GM21737 (cell line): ENCODE data around the gene BSND.

Experiments used
- ATAC-seq: cut with Tn5 transposase; IDR thresholded peaks from one replicate; pipeline ENCODE4 v1.9.1; 2021; ENCODE audit warnings: mild to moderate bottlenecking, moderate library complexity; ENCODE audit not compliant: unreplicated experiment

BSND gene

DNA sequence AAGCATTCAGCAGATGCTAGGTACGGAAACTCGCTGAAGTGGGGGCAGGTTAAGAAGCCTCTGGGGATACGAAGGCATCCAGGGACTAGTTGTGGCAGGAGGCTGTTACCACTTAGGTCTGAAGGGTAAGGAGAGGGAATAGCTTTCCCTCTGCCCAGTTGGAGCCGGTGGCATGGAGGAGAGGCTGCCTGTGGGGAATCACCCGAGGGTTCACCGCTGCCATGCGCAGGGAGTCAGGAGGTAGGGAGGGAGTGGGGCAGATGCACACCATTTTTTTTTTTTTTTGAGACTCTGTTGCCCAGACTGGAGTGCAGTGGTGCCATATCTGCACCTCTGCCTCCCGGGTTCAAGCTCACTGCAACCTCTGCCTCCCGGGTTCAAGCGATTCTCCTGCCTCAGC lies 46.7 kb downstream of the BSND start:
- ATAC-seq, result no peak

DNA sequence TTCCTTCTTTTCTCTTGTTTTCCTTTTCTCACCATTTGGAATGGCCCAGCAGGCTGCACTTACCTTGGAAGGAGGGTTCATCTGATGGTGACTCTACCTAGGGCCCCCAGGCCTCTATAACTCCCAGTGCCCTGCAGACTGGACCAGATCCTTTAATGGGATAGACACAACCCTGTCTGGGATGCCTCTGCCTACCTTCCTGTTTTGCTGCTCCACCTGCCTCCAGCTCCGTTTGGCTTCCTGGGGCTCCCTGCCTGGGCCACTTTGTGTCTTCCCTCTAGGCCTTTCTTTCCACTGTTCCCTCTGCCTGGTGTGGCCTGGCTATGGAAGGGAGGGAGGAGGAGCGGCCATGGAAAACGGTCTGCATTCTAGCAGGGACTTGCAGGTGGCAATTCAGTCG lies 48.1 kb downstream of the BSND start:
- ATAC-seq, result no peak

DNA sequence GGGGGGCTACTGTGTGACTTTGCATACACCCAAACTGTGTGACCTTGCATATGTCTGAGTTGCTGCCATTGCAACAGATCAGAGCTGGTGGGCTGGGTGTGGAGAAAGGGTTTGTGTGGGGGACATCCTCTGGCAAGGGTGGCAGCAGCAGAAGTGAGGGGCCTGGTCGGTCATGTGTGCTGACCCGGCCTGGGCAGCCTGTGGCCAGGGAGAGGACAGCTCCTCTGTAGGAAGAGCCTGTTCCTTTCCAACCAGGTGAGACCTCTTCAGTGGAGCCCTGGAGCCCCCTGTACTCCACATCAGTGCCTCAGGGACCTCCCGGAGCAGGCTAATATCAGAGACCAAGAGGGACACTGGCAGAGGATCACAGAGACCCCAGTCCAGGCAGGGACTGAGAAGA lies 48.9 kb downstream of the BSND start:
- ATAC-seq, result no peak

DNA sequence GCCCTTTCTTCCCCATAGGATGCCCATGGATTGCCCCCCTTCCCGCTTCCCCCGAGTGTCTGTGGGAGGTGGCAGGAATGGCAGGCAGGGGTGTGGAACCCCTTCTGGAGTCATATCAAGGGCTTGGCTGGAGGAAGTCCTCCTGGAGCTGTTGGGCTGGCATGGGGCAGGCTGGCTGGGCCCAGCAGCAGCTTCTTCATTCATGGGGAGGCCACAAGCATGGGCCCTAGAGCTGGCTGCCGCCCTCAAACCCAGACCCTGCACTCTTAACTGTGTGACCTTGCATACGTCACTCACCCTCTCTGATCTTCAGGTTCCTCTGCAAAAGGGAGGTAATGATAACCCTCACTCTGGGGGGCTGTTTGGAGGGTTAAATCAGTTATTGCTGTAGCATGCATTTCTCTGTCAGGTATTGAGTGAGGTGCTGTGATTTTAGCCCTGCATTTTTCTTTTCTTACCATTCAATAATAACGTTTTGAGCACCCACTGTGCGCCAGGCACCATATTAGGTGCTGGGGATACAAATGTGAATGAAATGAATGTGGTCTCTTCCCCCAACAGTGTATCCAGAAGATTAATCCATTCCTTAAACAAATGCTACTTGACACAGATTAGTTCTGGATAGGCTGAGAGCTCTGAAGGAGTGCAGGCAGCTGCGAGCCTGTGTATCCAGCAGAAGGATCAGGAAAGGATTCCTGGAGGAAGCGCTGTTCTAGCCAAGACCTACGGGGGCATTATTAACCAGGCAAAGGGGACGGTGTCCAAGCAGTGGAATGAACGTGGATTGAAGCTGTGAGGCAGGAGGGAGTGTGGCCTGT lies 49.9 kb downstream of the BSND start:
- ATAC-seq, result no peak

DNA sequence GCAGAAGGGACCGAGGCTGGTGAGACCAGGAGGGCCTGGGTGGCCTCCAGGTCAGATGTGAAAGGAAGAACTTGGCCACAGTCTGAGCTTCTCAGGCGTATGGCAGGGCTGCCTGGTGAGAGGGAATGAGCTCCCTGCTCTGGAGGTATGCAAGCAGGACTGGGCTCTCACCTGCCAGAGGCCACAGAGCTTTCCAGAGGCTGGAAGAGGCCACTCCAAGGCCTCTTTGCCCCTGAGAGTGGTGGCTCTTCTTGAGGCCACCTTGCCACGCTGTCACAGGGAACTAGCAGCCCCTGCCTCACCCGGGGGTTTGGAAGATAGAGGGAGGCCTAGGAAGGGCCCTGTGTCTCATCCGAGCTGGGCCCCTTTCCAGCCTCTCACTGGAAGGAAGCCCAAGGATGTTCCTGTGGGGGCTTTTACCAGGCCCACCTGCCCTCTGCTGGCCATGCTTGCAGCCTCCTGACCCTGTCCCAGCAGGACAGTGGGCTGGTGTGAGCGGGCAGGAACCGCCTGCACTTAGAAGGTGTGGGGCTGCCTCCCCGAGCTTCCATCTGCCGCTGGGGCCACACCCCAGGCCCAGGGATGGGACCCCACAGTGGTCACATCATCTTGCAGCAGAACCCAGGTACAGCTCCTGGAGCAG lies 50.7 kb downstream of the BSND start:
- no peak for ATAC-seq

DNA sequence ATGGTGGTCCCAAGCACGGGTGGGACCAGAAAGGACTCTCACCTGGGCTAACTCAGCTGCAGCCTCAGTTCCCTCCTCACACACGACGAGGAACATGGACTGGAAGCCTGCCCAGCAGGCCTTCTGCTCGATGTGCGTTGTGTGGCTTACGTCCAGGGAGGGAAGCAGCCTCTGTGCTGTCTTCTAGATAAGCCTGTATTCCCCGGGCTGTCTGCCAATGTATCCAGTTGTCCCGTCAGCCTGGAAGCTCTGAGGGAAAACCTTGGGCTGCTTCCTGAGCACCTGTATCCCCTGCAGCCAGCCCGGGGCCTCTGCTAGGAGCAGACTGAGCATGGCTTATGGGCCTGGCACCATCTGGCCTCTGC lies 51.2 kb downstream of the BSND start:
- ATAC-seq, result no peak

DNA sequence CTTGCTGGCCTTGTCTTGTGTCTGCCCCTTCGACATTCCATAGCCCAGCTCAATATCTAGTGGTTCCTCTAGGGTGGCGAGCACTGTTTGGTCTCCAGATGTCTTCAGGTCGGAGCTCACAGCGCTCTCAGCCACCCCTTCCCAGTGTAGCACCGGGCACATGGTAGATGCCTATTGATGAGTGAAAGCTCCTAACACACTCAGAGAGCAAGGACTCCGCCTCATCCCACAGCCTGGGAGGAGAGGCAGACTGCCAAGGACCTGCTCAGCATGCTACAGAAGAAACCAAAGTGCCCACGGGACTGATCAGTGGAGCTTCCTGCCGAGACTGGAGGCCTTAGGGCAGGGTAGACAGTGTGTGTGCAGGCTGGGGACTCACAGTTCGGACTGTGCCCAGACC lies 51.5 kb downstream of the BSND start:
- no peak for ATAC-seq

DNA sequence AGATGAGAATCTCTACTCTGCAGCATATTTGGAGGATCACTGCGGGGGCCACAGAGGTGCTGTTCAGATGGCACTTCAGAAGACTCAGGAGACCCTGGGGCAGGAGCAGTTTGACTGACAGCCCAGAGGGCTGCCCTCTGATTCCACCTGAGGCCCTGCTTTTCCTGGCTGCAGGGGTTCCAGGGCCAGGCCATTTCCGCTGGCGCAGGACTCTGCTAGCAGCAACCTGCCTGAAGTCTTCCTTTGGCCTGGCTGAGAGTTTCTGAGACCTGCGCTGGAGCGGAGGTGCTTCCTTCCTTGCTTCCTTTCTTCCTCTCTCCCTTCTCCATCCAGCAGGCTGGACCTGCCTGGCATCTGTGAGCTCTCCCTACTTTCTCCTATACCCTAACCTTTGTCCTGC lies 52.4 kb downstream of the BSND start:
- no peak for ATAC-seq

DNA sequence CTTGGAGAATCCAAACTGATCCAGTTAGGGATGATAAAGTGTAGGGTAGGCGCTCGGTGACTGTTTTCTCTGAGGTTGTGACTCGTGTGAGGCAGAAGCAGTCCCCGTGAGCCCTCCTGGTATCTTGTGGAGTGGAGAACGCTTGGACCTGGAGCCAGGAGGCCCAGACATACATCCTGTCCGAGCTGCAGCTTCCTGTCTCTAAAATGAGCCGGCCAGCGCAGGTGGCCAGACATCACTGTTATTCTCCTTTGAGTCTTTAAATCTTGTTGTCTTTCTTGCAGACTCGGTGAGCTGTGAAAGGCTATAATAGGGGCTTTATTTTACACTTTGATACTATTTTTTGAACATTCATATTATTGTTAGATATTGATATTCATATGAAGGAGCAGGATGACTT lies 52.9 kb downstream of the BSND start:
- ATAC-seq, result no peak

DNA sequence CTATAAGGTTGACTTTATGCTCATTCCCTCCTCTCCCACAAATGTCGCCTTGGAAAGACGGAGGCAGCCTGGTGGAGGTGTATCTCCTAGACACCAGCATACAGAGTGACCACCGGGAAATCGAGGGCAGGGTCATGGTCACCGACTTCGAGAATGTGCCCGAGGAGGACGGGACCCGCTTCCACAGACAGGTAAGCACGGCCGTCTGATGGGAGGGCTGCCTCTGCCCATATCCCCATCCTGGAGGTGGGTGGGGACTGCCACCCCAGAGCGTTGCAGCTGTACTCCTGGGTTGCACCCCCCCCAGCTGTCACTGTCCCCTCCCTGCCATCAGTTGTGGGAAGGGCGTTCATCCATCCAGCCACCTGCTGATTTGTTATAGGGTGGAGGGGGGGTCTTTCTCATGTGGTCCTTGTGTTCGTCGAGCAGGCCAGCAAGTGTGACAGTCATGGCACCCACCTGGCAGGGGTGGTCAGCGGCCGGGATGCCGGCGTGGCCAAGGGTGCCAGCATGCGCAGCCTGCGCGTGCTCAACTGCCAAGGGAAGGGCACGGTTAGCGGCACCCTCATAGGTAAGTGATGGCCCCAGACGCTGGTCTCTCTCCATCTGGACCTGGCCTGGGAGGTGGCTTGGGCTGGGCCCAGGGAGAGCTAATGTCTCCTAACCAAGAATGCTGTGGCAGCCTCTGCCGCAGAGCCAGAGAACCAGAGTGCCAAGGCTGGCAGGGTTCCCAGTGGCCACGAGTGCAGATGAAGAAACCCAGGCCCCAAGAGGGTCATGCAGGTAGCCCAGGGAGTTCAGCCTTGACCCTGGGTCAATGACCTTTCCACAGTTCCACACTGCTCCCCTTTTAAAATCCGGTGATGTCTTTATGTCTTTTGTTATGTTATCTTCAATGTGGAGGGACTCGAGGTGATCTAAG lies 53.7 kb downstream of the BSND start:
- no peak for ATAC-seq

DNA sequence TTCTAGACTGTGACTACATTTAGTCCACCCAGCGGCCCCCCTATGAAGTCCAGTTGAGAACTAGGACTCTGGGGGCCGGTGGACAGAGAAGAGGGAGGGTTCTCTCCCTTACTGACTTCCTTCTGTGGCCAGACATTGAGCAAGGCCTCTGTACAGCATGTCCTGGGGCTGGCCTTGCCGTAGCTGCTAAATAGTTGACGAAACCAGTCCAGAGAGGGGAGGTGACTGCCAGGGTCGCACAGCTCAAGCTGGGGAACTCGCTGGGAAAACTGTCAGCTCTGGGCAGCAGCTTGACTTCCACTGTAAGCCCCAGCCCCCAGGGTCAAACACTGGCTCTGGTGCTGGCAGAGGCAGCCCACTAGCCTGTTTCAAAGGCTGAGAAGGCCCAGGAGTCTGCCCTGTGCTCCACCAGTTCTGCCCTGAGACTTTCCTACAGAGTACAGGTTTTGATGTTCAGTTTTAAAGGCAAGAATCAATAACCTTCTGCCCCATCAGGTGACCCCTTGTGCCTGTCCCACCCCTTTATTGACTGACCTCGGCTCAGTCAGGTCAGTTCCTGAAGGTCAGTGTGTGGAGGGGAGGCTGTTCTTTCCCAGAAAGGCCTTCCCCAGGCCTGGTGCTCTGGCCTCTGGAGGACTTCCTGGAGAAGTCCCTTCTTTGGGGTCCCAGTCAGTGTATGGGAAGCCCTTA lies 54.7 kb downstream of the BSND start:
- ATAC-seq, result no peak

DNA sequence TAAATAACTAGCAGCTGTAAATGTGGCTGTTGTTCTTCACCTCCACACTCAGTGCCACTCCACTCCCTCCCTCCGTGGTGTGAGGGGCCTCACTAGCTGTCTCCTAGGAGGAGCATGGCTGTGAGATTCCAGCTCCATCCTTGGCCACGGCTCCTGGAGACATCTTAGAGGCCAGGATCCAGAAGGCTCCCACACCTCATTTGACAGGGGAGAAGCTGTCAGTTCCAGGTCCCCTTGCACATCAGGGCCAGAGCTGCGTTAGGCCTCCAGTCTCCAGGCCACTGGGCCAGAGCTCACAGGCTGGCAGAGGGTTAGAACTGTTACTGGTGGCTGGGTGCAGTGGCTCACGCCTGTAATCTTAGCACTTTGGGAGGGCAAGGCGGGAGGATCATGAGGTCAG lies 55.7 kb downstream of the BSND start:
- no peak for ATAC-seq

DNA sequence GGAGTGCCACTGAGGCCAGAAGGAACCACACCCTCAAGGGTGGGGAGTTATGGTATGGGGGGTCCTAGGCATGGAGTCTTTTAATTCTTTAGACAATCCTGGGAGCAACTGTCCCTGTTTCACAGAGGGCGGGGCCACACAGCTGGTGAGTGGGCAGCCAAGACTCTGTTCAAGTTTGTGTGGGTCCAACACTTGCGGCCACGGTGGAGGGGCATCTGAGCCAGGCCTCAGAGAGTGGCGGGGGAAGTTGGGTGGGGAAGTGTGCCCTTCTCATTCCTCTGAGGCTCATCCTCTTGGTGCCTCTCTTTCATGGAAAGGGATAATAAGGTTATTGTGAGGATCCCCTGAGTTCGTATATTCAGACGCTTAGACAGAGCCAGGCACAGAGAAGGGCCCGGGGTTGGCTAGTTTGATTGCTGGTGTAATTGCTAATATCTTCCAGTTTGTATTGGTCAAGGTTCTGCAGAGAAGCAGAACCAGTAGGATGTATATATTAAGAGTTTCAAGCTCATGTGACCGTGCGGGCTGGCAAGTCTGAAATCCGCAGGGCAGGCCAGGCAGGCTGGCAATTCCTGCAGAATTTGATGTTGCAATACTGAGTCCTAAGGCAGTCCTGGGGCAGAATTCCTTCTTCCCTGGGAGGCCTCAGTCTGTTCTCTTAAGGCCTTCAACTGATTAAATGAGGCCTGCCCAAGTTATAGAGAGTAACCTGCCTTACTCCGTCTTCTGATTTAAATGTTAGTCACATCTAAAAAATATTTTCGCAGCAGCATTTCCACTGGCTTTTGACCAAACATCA lies 56.5 kb downstream of the BSND start:
- no peak for ATAC-seq

DNA sequence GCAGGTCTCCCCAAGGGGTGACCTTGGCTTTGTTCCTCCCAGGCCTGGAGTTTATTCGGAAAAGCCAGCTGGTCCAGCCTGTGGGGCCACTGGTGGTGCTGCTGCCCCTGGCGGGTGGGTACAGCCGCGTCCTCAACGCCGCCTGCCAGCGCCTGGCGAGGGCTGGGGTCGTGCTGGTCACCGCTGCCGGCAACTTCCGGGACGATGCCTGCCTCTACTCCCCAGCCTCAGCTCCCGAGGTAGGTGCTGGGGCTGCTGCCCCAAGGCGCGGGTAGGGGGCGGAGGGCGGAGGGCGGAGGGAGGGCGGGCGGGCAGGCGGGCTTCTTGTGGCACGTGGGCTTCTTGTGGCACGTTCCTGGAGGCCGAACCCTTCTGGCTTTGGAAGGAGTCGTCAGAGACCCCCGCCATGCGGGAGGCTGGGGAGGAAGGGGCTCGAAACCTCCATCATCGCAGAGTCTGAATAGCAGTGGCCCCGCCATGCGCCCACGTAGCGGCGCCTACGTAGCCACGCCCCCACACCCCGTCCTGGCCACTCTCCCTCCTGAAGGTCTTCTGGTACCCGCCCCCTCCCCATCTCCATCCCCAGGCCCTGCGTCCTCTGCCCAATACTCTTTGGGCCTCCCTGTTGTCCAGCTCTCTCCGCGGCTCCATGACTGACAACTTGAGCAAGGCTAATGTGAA lies 57.4 kb downstream of the BSND start:
- ATAC-seq, result no peak

DNA sequence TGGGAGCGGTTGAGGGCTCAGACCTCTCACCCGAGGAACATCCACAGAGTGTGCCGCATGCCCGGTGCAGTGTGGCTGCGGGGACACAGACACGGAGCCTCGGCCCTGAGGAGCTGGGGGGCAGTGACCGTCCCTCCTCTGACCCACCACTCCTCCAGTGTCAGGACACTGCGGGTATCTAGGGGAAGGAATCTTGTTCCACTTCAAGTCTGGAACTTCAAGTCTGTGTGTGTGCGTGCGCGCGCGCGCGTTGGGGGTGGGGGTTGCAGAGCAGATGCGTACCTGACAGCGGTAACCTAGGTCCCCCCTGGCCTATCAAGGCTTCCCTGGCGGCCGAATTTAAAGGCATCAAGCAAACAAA lies 57.9 kb downstream of the BSND start:
- no peak for ATAC-seq

DNA sequence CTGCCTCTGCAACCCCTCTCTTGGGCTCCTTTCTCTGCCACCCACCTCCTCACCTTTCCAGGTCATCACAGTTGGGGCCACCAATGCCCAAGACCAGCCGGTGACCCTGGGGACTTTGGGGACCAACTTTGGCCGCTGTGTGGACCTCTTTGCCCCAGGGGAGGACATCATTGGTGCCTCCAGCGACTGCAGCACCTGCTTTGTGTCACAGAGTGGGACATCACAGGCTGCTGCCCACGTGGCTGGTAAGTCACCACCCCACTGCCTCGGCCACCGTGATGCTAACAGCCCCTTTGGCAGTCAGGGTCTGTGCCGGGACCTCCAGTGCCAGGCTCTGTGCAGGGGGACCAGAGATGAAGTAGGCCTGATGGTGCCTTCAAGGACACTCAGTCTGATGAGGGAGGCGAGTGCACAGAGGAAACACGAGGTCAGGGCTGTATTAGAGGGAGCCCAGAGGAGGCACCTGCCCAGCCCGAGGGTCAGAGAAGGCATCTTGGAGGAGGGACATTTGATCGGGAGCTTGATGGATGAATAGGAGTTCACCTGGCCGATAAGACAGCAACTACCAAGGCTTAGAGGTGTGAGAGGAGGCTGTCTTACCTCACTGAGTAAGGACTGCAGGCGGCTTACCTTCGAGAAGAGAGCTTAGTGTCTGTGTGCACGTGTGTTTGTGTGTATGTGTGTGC lies 58.7 kb downstream of the BSND start:
- no peak for ATAC-seq

DNA sequence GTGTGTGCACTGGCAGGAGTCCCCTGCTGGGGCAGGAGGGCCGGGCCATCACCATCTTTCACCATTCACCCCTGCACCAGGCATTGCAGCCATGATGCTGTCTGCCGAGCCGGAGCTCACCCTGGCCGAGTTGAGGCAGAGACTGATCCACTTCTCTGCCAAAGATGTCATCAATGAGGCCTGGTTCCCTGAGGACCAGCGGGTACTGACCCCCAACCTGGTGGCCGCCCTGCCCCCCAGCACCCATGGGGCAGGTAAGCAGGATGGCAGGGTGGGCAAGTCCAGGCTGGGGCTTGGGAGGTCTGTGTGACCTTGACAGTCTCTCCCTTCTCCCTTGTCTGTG lies 59.2 kb downstream of the BSND start:
- ATAC-seq, result no peak

DNA sequence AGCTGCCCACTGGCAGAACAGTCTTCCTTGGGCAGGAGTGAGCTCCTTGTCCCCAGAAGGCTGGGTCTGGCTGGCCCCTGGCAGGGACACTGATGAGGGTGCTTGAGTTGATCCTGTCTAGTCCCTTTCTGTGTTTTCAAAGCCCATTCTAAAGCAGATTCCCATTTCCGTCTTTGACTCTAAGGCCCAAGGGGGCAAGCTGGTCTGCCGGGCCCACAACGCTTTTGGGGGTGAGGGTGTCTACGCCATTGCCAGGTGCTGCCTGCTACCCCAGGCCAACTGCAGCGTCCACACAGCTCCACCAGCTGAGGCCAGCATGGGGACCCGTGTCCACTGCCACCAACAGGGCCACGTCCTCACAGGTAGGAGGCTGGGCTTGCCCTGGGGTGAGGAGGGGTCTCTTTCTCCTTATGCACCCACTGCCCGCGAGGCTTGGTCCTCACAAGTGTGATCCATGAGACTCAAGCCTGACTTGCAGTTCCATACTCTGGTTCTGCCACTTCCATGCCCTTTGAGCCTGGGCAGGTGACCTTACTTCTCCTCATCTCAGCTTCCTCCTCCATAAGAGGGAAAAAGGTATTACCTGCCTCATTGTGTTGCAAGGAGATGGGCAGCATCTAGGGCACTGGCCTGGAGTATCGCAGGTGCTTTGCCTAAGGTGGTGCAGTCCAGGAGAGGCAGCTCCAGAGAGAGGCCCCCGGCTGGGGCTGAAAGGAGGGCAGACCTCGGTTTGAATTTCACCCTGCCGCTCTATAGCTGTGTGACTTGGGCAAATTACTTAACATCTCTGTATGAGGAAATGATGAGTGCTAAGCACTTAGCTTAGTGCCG lies 60.8 kb downstream of the BSND start:
- no peak for ATAC-seq
